Ishikawa (cell line): ENCODE data around the gene SH3BGRL.

Source experiments
- CREB1 ChIP-seq: IDR thresholded peaks from 2 replicates; pipeline ENCODE4 v1.6.1; 2012; ENCODE audit warnings: low read depth
- EP300 ChIP-seq: IDR thresholded peaks from 2 replicates; pipeline ENCODE4 v1.6.1; 2012; ENCODE audit warnings: borderline replicate concordance
- NFIC ChIP-seq: IDR thresholded peaks from 2 replicates; pipeline ENCODE4 v1.6.1; 2012
- ZBTB7A ChIP-seq: IDR thresholded peaks from 2 replicates; pipeline ENCODE4 v1.6.1; 2012; ENCODE audit warnings: low read depth

GRCh38 chrX:81286608-81287007, 84.7 kb downstream of the SH3BGRL start:
- TF ChIP-seq EP300 (no peak), CREB1 (no peak), NFIC (no peak), ZBTB7A (no peak)
